Measurements from ENCODE around the gene DOCK1.

DNA sequence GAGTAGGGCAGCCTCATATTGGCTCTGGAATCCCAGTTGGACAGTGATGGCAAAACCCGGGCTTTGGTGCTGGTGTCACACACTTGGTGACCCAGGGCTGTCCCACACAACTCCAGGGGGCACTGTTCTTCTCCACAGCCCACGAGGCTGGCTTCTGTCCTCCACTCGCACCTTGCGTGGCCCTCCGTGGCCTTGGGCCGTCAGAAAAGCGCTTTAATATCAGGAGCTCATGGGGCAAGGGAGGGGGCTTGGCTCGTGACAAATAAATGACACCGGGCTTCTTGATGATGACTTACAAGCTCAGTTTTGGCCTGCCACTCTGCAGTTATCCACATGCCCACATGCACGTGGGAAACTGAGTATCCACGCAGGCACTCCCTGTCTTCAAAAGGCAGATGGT is 8.1 kb downstream of the DOCK1 start:
- TF ChIP-seq, protein P1, sequence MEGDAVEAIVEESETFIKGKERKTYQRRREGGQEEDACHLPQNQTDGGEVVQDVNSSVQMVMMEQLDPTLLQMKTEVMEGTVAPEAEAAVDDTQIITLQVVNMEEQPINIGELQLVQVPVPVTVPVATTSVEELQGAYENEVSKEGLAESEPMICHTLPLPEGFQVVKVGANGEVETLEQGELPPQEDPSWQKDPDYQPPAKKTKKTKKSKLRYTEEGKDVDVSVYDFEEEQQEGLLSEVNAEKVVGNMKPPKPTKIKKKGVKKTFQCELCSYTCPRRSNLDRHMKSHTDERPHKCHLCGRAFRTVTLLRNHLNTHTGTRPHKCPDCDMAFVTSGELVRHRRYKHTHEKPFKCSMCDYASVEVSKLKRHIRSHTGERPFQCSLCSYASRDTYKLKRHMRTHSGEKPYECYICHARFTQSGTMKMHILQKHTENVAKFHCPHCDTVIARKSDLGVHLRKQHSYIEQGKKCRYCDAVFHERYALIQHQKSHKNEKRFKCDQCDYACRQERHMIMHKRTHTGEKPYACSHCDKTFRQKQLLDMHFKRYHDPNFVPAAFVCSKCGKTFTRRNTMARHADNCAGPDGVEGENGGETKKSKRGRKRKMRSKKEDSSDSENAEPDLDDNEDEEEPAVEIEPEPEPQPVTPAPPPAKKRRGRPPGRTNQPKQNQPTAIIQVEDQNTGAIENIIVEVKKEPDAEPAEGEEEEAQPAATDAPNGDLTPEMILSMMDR (IDR thresholded peaks at IDR 0.05): no peak
- no peak for TF ChIP-seq POLR2A (IDR thresholded peaks at IDR 0.05)
